Ishikawa (cell line): ENCODE results near the gene PDE8A.

Source experiments
- CEBPB ChIP-seq: IDR thresholded peaks from 2 replicates; pipeline ENCODE4 v1.6.1; 2012
- CREB1 ChIP-seq: IDR thresholded peaks from 2 replicates; pipeline ENCODE4 v1.6.1; 2012; ENCODE audit warnings: low read depth
- EGR1 ChIP-seq: IDR thresholded peaks from 2 replicates; pipeline ENCODE4 v1.6.1; 2012
- EP300 ChIP-seq: IDR thresholded peaks from 2 replicates; pipeline ENCODE4 v1.6.1; 2012; ENCODE audit warnings: borderline replicate concordance
- FOXM1 ChIP-seq: IDR thresholded peaks from 2 replicates; pipeline ENCODE4 v1.6.1; 2012; ENCODE audit warnings: low read depth, borderline replicate concordance
- MAX ChIP-seq: IDR thresholded peaks from 2 replicates; pipeline ENCODE4 v1.6.1; 2012
- NFIC ChIP-seq: IDR thresholded peaks from 2 replicates; pipeline ENCODE4 v1.6.1; 2012
- RAD21 ChIP-seq: IDR thresholded peaks from 2 replicates; pipeline ENCODE4 v1.6.1; 2012; ENCODE audit warnings: low read depth
- REST ChIP-seq: IDR thresholded peaks from 2 replicates; pipeline ENCODE4 v1.6.1; 2012; ENCODE audit warnings: low read depth, mild to moderate bottlenecking
- TAF1 ChIP-seq: IDR thresholded peaks from 2 replicates; pipeline ENCODE4 v1.6.1; 2012; ENCODE audit warnings: low read depth, mild to moderate bottlenecking
- TCF12 ChIP-seq: IDR thresholded peaks from 2 replicates; pipeline ENCODE4 v1.6.1; 2012; ENCODE audit warnings: low read depth
- TEAD4 ChIP-seq: IDR thresholded peaks from 2 replicates; pipeline ENCODE4 v1.6.1; 2012
- USF1 ChIP-seq: IDR thresholded peaks from 2 replicates; pipeline ENCODE4 v1.6.1; 2012
- YY1 ChIP-seq: IDR thresholded peaks from 2 replicates; pipeline ENCODE4 v1.6.1; 2012; ENCODE audit warnings: low read depth
- ZBTB7A ChIP-seq: IDR thresholded peaks from 2 replicates; pipeline ENCODE4 v1.6.1; 2012; ENCODE audit warnings: low read depth

The PDE8A gene

GRCh38 chr15:85045615-85046014 is 64.0 kb downstream of the PDE8A start:
- TF ChIP-seq EP300 = no peak
- no peak for TF ChIP-seq MAX
- TF ChIP-seq CREB1 = no peak

- TF ChIP-seq EGR1 (no peak), RAD21 (no peak), EP300 (no peak), REST (no peak), TAF1 (no peak), USF1 (no peak), ZBTB7A (no peak), TEAD4 (no peak), CEBPB (no peak), MAX (no peak), TCF12 (no peak), YY1 (no peak), FOXM1 (no peak), CREB1 (no peak), NFIC (no peak)
These were observed 65.8 kb downstream of the PDE8A start for GRCh38 chr15:85047271-85047948.

- TF ChIP-seq FOXM1 (no peak), REST (no peak), CREB1 (no peak), TAF1 (no peak), YY1 (no peak), MAX (no peak), RAD21 (no peak)
These were observed 66.8 kb downstream of the PDE8A start for GRCh38 chr15:85048430-85048829.

GRCh38 chr15:85049805-85050204 is 68.1 kb downstream of the PDE8A start:
- no peak for TF ChIP-seq TAF1
- no peak for TF ChIP-seq EGR1
- TF ChIP-seq TEAD4 = no peak
- no peak for TF ChIP-seq MAX
- TF ChIP-seq NFIC = no peak
- TF ChIP-seq ZBTB7A = no peak
- TF ChIP-seq YY1 = no peak
- no peak for TF ChIP-seq RAD21
- TF ChIP-seq EP300 = no peak
- TF ChIP-seq TCF12 = no peak

GRCh38 chr15:85059734-85060133 is 78.1 kb downstream of the PDE8A start:
- TF ChIP-seq YY1 = no peak

GRCh38 chr15:85062560-85062959 is 80.9 kb downstream of the PDE8A start:
- TF ChIP-seq FOXM1 (no peak), TCF12 (no peak), YY1 (no peak), TEAD4 (no peak), CREB1 (no peak), TAF1 (no peak), ZBTB7A (no peak), REST (no peak), USF1 (no peak)
